HG03095 (cell line): ENCODE results near the gene RUFY1.

Experiments used
- ATAC-seq: cut with Tn5 transposase; IDR thresholded peaks from one replicate; pipeline ENCODE4 v1.9.1; 2021; ENCODE audit warnings: moderate library complexity; ENCODE audit not compliant: unreplicated experiment

Gene RUFY1

GRCh38 chr5:179603308-179603707 lies 53.0 kb downstream of the RUFY1 start:
- ATAC-seq = no peak

GRCh38 chr5:179605026-179605833 lies 54.9 kb downstream of the RUFY1 start:
- no peak for ATAC-seq

- ATAC-seq = no peak
These were observed 55.9 kb downstream of the RUFY1 start for GRCh38 chr5:179606071-179606909.

GRCh38 chr5:179606910-179607159 lies 56.5 kb downstream of the RUFY1 start:
- no peak for ATAC-seq

DNA sequence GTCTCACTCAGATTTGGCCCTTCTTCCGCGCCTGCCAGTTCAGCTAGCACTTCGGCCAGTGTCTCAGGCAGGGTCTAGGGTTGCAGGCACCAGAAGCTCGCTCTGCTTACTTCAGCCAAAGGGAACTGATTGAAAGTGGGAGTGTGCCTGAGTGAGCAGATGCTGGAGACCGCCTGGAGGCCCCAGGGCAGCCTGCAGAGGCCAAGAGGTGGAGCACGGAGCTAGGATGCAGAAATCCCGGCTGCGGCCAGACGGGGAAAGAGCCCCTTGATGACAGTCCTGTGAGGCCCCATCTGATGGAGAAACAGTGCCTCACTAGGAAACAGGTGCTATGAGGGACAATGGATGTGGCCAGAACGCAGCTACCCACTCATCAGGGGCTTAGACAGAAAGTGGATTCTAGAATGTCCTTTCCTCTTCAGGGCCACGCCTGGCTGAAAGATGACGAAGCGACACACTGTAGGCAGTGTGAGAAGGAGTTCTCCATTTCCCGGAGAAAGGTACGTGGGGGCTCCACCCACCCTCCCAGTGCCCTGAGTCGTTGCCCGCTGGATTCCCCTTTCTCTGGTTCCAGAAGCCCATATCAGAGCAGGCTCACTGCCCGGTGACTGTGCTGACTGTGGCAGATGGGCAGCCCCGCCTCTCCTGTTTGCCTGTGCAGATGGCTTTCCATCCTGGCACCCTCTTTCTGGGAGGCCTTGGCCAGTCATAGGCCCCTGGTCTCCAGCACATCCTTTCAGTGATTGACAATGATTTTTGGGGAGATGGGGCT lies 57.0 kb downstream of the RUFY1 start:
- ATAC-seq = no peak

- ATAC-seq = no peak
These were observed 57.8 kb downstream of the RUFY1 start for GRCh38 chr5:179608131-179608581.

- ATAC-seq = no peak
These were observed 59.4 kb downstream of the RUFY1 start for GRCh38 chr5:179609834-179610108.

DNA sequence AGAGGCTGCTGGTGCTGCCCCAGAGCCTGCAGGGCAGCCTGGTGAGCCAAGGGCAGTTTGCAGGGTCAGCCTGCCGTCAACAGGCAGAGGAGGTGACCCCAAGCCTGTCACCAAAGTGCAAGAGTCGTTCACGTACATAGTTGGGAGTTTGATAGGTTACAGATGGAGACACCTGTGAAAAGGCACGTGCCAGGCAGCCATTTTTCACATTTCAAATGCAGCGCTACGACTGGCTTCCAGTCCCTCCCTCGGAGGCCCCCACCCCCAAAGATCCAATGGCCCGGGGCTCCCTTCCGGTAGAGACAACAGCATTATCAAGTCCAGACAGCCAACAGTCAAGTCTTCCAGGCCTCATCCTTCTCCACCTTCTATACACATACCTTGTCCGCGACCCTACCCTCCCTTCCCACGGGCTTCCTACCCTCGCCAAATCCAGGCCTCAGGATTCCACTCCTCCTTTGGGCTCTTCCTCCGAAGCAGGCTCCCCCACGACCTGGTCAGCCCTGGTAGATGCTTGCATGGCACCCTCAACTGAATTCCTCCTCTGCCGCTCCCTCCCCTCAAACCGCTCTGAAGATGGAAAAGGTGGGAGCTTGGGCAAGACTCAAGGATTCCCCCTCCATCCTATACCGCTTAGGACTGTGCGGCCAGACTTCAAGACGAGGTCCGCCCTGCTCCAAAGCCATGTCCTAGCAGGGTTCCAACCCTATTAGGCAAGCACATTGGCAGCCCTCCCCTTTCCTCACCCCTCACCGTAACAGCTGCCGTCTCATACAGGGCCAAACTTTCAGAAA lies 60.0 kb downstream of the RUFY1 start:
- ATAC-seq = no peak

GRCh38 chr5:179610903-179611265 lies 60.5 kb downstream of the RUFY1 start:
- no peak for ATAC-seq

- ATAC-seq = no peak
These were observed 62.5 kb downstream of the RUFY1 start for GRCh38 chr5:179612577-179613459.

DNA sequence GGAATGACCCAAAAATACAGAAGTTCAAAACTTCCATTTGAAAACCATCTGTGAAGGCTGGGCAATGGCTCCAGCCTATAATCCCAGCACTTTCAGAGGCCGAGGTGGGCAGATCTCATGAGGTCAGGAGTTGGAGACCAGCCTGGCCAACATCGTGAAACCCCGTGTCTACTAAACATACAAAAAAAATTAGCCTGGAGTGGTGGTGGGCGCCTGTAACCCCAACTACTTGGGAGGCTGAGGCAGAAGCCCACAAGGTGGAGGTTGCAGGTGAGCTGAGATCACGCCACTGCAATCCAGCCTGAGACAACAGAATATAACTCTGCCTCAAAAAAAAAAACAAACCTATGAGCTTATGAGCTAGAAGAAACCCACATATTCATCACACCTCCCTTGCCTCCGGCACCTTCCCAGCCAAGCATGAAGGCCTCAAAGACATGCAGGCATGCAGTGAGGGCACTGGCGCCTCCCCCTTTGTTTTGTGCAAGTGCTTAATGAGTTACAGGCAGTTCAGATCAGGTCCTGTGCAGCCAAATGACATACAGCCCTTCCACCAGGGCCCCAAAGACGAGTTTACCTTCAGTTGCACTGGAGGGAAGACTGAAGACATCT lies 63.2 kb downstream of the RUFY1 start:
- ATAC-seq = no peak

DNA sequence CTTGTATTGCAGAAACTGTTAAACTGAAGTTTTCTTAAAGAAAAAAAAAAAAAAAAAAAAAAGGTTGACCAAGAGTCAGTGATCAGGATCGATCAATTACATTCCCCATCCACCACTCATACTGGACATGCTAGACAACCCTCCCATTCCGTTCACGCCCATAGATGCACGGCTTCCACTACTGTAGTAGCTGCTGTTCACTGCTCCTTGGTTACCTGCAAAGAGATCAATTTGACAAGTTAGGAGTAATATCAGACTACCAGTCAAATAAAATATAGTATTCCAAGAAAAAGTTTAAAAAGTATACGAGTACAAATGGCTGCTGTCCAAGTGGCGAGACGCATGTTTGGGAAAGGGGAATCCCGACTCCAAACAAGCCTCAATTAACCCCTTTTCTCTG lies 64.4 kb downstream of the RUFY1 start:
- ATAC-seq = no peak

- no peak for ATAC-seq
These were observed 64.8 kb downstream of the RUFY1 start for GRCh38 chr5:179615203-179615602.

DNA sequence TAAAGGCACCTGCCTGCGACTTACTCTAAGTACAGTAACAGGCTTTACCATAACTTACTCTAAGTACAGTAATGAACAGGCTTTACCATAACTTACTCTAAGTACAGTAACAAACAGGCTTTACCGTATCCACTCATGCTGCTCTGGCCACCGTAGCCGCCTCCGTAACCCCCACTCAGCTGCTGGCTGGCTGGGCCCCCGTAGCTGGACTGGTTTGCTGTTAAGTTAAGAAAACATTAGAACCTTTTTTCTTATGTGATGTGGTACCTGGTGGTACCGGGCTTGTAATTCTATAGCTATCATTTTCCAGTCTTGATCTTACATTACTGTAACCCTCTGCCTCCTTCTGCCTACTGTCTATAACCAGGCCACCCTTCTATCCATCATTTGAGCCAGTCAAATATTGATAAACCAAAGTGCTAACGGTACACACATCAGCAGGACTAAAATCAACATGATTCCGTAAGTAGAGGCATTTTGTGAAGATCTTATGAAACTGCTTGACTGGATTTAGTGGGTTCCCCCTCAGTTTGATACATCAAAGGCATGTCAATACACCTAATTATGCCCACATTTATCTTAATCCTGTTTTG lies 65.7 kb downstream of the RUFY1 start:
- no peak for ATAC-seq

- ATAC-seq = no peak
These were observed 67.6 kb downstream of the RUFY1 start for GRCh38 chr5:179617930-179618329.

- no peak for ATAC-seq
These were observed 68.7 kb downstream of the RUFY1 start for GRCh38 chr5:179618923-179619554.

- ATAC-seq = no peak
These were observed 69.4 kb downstream of the RUFY1 start for GRCh38 chr5:179619776-179620175.

DNA sequence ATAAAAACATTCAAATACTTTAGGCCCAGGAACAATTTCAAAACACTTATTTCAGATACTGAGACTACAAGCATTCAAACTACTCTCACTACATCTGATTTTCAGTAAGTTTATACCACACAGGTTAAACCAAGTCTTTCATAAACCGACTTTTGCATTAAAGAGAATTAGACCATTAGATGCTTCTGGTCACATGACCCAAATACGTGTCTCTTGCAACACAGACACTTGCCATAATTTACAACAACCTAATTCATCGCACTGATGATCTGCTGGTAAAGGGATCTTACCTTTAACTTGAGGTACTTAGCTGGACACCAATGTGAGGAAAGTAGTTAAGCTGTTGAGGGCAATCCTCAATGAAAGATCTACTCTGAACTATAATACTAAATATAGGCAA lies 69.9 kb downstream of the RUFY1 start:
- ATAC-seq = no peak
